A549 (cell line): Measurements from ENCODE around the gene COBL.

Experiments
- CEBPB ChIP-seq, 2 experiments: fragments of >200 bp in 1 of 2; sonication (Bioruptor Twin) in 1 of 2; formaldehyde crosslinking in 1 of 2; IDR thresholded peaks; 2 replicates each; pipeline ENCODE4 v1.6.1; 2012 to 2016
- POLR2A ChIP-seq: IDR thresholded peaks from 2 replicates; pipeline ENCODE4 v1.6.1; 2012; ENCODE audit warnings: mild to moderate bottlenecking, low read length
- POLR2AphosphoS2 ChIP-seq: conservative IDR thresholded peaks from 2 replicates; pipeline ENCODE4 v1.6.1; 2012; ENCODE audit warnings: low read length, improper control_type of control experiment, inconsistent platforms

- TF ChIP-seq POLR2AphosphoS2 (no peak), CEBPB (IDR thresholded peaks at IDR 0.05) (no peak), POLR2A (no peak)
Observed at GRCh38 chr7:51140199-51141164, 176.1 kb downstream of the COBL start.
